GM19468 (cell line): ENCODE results near the gene SLC12A4.
"Not testable (repeated sequence)": the region's sequence is repeated elsewhere in the genome, so short reads cannot be mapped to it uniquely, and the experiment has no call there.

Source experiments
- ATAC-seq: cut with Tn5 transposase; IDR thresholded peaks from one replicate; pipeline ENCODE4 v1.9.1; 2021; ENCODE audit warnings: mild to moderate bottlenecking, moderate library complexity, moderate number of reproducible peaks; ENCODE audit not compliant: unreplicated experiment; ENCODE audit errors: extremely low read depth

The SLC12A4 gene

DNA sequence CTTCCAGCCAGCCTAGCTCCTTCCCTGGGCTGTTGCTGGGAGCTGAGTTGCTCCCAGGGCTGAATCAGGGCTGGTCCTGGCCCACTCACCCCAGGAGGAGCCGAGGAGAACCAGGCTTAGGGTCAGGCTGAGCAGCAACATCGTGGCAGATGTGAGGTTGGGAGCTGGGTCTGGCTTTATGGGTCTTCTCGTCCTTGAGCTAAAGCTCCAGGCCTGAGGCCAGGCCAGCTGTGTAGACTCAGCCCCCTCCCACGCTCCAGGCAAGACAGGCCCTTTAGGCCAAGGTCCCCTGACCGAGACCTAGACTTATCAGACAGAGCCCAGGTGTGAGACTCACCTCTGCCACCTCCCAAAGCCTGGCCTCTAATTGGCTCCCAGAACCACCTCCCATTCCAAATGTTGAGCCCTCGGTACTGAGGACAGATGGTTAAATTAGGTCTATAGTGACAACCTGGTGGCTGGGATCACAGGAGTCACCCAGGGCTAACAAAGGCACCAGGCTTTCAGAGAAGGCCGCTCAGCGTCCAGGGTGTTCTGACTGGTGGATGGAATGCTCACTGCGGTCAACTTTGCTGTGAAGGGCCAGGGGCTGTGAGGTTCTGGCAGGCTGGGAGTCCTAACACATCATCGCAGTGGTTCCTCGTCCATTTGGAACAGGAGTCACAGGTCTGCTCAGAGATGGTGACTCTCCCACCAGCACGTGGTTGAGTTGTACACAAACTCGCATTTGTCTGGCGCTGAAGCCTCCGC, 36.5 kb downstream of the SLC12A4 start, which contains the start of gene CTRL:
Gene CTRL (minus strand): TSS at position 151 of the 750 bp plus-strand sequence. CDS start 10 bp downstream, at position 141.
- no peak for ATAC-seq

DNA sequence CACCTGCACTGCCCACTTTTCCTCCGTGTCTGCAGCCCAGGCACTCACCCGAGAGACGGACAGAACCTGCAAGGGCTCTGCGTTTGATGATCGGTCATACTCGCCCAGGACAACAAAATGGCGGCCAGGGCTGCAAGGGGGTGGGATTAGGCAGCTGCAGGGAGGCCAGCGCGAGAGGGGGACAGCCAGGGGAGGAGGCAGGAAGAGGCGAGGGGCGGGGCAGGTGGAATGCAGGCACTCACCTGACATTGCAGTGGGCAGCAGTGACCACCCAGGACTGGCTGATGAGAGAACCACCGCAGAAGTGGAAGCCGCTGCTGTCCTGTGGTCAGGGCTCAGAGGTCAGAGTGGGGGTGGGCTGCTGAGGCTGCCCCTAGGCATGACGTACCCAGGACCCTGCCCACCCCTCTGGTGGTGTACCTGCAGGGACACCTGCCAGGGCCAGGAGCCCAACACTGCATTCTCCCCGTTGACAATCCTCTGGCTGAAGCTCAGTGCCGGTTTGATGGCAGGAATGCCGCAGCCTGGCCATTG, 37.7 kb downstream of the SLC12A4 start:
- ATAC-seq, result no peak

DNA sequence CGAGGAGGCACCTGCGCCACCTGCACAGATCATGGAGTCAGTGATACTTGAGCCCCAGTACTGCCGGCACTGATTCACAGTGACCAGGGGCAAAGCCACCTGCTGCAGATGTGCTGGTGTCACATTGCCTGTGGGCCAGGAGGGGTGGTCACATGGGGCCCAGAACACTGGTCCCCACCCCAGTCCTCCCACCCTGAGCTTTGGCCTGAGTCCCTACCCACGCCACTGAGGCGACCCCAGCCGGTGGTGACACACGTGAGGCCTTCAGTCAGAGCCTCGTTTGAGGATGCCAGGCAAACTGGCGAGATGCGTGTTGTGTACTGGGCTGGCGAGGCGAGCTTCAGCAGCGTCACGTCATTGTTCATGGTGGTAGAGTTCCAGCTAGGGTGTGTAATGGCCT, 38.2 kb downstream of the SLC12A4 start:
- ATAC-seq, result no peak

DNA sequence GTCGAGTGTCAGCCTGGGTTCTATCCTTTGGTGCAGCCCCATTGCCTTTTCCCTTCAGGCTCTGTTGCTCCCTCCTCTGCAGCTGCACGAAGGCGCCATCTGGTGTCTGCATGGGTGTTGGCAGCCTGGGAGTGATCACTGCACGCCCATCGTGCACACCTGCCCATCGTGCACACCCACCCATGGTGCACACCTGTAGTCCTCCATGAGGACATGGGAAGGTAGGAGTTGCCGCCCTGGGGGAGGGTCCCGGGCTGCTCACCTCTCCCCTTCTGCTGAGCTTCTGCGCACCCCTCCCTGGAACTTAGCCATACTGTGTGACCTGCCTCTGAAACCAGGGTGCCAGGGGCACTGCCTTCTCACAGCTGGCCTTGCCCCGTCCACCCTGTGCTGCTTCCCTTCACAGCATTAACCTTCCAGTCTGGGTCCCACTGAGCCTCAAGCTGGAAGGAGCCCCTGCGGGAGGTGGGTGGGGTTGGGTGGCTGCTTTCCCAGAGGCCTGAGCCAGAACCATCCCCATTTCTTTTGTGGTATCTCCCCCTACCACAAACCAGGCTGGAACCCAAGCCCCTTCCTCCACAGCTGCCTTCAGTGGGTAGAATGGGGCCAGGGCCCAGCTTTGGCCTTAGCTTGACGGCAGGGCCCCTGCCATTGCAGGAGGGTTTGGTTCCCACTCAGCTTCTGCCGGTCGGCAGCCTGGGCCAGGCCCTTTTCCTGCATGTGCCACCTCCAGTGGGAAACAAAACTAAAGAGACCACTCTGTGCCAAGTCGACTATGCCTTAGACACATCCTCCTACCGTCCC, 39.7 kb downstream of the SLC12A4 start:
- ATAC-seq, result no peak

DNA sequence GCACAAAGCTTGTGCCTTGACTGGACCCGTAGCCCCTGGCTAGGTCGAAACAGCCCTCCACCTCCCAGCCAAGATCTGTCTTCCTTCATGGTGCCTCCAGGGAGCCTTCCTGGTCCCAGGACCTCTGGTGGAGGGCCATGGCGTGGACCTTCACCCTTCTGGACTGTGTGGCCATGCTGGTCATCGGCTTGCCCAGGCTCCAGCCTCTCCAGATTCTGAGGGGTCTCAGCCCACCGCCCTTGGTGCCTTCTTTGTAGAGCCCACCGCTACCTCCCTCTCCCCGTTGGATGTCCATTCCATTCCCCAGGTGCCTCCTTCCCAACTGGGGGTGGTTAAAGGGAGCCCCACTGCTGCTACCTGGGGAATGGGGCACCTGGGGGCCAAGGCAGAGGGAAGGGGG, 40.3 kb downstream of the SLC12A4 start:
- no peak for ATAC-seq

DNA sequence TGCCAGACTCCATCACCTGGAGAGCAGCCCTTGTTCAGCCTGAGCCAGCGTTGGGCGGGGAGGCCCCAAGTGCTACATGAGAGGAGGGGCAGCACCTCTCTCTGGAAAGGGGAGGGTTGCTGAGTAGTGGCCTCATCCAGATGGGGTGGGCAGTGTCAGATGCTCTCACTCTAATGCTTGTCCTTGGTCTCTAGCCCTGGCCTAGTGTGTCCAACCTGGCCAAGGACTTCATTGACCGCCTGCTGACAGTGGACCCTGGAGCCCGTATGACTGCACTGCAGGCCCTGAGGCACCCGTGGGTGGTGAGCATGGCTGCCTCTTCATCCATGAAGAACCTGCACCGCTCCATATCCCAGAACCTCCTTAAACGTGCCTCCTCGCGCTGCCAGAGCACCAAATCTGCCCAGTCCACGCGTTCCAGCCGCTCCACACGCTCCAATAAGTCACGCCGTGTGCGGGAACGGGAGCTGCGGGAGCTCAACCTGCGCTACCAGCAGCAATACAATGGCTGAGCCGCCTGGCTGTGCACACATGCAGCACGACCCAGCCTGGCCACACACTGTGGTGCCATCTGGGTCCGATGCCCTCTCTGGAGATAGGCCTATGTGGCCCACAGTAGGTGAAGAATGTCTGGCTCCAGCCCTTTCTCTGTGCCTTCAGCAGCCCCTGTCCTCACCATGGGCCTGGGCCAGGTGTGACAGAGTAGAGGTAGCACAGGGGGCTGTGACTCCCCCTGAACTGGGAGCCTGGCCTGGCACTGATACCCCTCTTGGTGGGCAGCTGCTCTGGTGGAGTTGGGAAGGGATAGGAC, 41.1 kb downstream of the SLC12A4 start:
- ATAC-seq, result no peak

DNA sequence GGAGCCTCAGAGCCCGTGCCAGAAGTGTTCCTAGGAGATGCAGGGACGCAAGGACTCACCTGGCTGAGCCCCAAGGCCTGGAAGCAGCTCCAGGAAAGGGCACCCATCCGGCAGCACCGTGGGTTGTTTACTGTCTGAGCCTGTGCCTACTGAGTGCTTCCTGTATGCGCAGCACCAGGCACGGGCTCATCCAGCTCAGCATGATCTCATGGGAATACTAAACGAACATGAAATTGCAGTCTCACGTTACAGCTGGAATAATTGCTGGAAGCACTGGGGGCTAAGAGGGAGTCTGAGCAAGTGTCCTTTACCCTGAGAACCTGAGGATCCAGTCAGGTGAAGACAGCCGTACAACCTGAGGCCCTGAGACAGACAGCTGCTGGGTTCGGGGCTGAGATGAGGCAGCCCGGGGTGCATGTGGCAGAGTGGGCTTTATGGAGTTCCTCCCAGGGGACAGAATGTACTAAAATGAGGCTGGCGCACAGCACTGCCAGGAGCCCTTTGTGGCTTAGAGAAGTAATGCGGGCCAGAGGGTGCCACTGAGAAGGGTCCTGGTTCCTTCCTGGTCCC, 42.2 kb downstream of the SLC12A4 start:
- ATAC-seq, result no peak

DNA sequence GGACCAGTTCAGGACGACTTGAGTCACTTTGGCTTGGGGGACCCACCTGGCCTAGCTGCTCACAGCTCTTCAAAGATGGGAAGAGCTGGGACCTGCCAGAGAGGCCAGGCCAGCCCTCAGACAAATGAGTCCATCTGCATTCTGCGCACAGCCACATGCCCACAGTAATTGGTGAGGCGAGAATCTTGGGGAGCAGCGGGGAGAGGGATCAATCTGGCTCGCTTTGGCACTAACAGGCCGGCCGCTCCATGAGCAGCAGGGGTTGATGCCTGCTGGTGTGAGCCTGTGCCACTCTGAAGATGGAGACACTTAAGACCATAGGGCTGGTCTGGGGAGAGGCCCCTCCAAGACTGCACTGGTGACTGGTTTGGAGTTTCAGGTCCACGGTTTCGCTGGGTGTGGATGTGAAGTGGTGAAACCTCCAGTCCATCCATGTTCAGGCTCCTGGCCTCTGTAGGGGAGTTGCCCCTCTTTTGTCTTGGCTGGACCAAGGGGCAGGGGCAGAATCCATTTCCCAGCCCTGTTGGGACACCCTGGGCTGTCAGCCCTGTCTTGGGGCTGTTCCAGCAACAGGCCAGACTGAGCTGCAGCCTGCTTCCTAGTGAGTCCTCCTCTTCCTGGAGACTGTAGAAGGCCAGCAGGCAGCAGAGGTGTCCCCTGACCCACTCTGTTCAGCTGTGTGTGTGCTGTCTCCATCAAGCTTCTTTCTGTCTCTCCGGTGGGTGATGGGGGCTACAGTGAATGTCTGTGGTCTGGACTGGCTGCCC, 44.1 kb downstream of the SLC12A4 start:
- ATAC-seq, result no peak

DNA sequence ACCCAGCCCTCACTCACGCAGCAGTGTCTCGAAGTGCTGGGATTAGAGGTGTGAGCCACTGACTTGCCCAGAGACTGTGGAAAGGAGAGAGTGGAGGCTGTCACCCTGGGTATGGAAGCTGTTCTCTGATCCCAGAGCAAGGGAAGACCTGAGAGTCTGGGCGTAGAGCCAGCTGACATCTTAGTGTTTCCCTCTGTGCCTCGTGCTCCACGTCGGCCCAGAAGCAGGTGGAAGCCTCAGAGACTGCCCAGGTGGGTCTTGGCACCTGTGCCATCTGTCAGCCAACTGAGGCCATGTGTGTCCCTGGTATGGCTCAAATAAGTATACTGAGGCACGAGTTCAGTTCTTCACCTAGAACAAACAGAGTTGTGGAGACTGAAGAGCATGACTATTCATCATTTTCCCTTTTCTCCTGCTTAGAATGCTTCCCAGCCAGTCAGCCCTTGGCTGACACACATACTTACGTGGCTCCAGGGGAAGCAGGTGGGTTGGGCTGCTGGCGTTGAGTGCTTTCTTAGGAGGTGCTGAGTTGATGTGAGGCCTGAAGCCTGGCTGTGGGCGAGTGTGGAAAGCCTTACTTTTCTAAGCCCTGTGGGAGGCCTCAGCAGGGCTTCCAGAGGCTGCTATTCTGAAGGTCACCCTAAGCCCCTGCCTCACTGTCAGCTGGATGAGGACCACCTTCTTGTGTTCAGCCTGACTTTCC, 44.9 kb downstream of the SLC12A4 start:
- ATAC-seq, result no peak

DNA sequence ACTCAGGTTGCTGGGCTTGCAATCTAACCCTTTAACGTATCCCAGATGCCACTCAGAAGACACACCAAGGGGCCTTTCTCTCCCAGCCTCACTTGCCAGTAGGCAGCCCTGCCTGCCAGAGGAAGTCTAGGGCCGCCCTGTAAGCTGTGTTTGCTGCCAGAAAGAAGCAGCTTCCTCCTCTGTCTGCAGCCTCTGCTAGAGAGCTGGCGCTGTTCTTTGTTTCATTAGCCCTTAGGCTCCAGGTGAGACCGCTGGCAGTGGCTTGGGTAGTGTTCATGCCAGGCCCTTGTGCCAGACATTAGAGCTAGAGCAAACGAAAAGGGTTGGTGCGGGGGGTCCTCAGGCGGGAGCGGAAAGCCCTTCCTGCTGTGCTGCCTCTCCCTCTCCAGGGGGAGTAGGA, 45.7 kb downstream of the SLC12A4 start:
- no peak for ATAC-seq

DNA sequence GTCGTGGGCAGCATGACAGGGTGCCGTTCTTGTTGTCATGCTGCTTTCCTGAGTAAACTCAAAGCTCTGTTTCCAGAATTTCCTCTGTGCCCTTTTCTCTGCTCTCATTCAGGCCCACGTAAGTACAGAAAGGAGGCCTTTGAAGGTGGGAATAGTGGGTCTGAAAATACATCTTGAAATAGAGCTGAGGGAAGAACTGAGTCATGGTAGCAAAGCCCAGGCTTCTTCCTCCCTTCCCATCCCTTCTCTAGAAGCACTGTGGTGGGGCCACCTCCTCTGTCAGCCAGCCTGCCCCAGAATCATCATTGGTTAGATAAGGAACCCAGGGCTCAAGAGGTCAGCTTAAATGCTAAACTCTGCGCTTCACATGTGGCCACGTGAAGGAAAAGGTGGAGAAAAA, 46.2 kb downstream of the SLC12A4 start:
- ATAC-seq, result no peak

DNA sequence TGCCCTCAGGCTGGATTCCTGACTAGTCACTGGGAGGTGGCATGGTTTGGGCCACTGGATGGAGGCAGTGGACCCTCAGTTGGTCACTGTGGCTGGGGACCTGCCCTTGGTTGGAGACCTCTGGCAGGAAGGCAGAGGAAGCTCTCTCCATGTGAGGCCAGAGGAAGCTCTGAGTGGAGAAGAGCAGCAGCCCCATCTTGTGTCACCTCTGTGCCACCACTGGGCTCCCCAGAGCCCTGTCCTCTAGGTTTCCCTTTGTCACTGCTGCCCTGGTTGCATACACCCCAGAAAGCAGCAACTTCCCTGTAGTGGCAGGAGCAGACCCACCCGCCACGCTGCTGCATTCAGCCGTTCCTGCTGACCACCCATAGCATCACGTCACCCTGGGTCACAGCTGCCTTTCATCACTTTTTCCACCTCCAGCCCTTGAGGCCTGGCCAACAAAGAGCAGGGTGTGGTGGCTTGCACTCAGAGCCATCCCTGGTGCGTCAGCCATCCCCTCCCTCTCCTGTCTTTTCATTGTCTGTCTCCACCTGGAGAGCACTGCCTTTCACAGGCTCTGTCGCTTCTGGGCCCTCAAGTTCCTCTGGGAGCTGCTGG, 48.7 kb downstream of the SLC12A4 start:
- no peak for ATAC-seq

DNA sequence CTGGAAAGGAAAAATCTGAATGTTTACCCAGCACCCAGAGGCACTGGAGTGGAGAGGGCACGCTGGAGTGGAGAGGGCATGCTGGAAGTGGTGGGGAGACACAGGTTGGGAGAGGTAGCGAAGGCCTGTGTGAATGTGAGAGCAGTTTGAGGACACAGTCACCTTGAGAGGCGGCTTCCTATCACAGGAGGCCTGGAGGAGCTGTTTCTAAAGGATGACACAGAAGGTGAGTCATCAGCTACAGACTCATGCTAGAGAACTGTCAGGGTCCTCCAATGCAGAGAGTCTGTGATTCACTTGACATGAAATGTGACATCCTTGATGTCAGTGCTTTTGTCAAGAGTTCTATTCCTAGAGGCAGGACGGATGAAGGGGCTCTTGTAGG, 50.6 kb downstream of the SLC12A4 start:
- no peak for ATAC-seq

DNA sequence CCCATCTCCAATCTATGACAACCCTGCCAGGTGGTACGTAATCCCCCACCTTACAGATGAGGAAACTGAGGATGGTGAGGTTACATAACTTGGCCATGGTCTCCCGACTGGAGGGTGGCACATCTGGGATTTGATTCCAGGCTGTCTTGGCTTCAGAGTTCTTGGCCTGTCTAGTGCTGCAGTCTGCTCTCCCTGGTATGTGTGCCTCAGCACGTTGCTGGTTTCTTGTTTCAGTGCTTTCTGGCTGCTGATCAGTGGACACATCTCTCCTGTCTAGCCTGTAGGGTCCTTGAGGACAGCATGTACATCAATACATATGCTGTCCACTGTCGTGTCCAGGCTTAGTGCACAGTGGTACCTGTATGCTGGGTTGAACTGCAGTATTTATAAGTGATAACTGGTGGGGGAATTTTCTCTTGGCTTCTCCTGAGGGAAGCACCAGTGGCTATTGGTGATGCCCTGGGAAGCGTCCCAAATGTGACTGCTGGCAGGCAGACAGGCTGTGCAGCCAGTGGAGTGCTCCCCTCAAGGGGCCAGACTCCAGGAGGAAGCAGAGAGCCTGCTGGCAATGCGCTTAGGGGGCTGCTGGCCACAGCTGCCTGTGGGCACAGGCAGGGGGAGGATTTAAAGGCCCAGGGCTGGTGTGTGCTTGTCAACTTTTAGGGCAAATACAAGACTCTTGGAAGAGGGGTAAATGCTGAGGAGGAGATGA, 51.1 kb downstream of the SLC12A4 start:
- no peak for ATAC-seq

DNA sequence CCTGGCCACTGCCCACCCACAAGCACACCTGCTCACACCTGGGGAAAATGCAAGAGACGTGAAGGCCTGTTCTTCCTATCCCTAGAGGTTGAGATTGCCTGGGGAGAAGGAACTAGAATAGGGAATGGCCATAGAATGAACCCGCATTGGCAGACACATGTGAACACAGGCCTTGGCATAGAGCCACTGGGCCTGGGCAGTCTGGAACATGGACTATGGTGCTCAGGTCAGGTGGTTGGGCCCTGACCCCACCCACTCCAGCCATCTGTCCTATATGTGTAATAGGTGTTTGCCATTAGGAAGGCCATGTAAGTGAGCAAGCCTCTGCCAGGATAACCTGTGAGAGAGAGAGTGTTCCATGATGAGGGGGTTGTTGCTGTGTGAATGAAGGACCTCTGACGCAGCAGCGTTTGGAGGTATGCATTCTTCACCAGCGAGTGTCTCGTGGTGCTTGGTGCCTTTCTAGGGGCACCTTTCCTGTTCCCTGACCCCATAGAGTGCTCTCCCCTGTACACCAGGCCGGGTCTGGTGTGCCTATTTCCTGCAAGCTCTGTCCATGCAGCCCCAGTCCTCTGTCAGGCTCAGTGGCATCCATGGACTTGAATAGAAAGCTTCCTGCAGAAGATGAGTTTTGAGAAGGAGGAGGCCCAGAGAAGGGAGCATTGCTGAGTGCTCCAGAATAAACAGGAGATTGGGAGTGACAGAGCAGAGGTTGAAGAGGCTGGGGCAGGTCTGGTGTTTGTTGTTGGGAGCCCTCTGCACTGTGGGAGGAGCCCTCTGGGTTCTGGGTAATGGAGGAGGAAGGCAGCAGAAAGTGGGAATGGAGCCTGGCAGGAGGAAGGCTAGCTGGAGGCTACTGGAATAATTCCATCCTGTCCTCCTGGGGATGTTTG, 52.4 kb downstream of the SLC12A4 start:
- ATAC-seq, result no peak

DNA sequence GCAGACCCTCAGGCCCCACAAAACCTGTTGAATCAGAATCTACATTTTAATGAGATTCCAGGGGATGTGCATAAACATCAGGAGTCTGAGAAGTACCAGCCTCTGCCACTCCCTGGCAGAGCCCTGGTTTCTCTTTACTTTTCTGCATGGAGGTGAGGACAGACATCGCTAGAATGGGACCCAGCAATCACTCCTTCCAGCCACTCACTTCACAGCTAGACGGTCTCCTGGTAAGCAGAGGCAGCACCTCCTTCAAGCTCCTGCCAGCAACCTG, 53.0 kb downstream of the SLC12A4 start:
- not testable (repeated sequence) for ATAC-seq
